Natural killer cell (primary cell): Measurements from ENCODE around the gene GABRA1. TPM values are rescaled to one million over a fixed set of nuclear protein-coding genes. Genes with fewer than 3 reads are reported as not detected.

ENCODE experiments used
- ATAC-seq, 3 donors: fragments of 150-1000 bp in 2 of 3; fragments of 200-7000 bp in 1 of 3; cut with Tn5 transposase; 1 replicate in 1 of 3; 2 replicates in 2 of 3; pipeline ENCODE4 v1.10.0; 2021; ENCODE audit warnings: mild to moderate bottlenecking in 2 of 3, moderate library complexity in 2 of 3
- DNase-seq, 2 donors: peaks; one replicate each; pipeline versions ENCODE4 v3.0.0 to v3.0.0-alpha.2; 2013 to 2021; ENCODE audit warnings: mixed read lengths in 1 of 2
- H3K27ac ChIP-seq: one replicate; pipeline ENCODE4 v1.5.1; 2013; ENCODE audit warnings: mild to moderate bottlenecking, low read length
- H3K27me3 ChIP-seq: one replicate; pipeline ENCODE4 v1.6.1; 2013; ENCODE audit warnings: low read length; ENCODE audit not compliant: control insufficient read depth, insufficient read depth
- H3K36me3 ChIP-seq: one replicate; pipeline ENCODE4 v1.6.1; 2013; ENCODE audit warnings: low read length; ENCODE audit not compliant: control insufficient read depth, insufficient read depth
- H3K4me1 ChIP-seq: one replicate; pipeline ENCODE4 v1.6.1; 2013; ENCODE audit warnings: low read length; ENCODE audit not compliant: control insufficient read depth, insufficient read depth
- H3K4me3 ChIP-seq: one replicate; pipeline ENCODE4 v1.5.1; 2013; ENCODE audit warnings: low read length
- H3K9me3 ChIP-seq: one replicate; pipeline ENCODE4 v1.6.1; 2013; ENCODE audit warnings: low read length; ENCODE audit not compliant: control insufficient read depth, insufficient read depth
- H3K27ac Mint-ChIP-seq, 2 donors: one replicate each; pipeline ENCODE4 v1.8.0; 2022; ENCODE audit warnings: mild to moderate bottlenecking in 2 of 2, mixed read lengths in 2 of 2, moderate library complexity in 1 of 2
- H3K27me3 Mint-ChIP-seq, 2 donors: one replicate each; pipeline ENCODE4 v1.8.0; 2022; ENCODE audit warnings: low read depth in 2 of 2, mixed read lengths in 2 of 2
- H3K36me3 Mint-ChIP-seq: one replicate; pipeline ENCODE4 v1.8.0; 2022; ENCODE audit warnings: mixed read lengths
- H3K4me1 Mint-ChIP-seq, 2 donors: one replicate each; pipeline ENCODE4 v1.8.0; 2022; ENCODE audit warnings: mixed read lengths in 2 of 2
- H3K4me3 Mint-ChIP-seq: one replicate; pipeline ENCODE4 v1.8.0; 2022; ENCODE audit warnings: mild to moderate bottlenecking, moderate library complexity, mixed read lengths
- H3K9me3 Mint-ChIP-seq, 2 donors: one replicate each; pipeline ENCODE4 v1.8.0; 2022; ENCODE audit warnings: mixed read lengths in 2 of 2
- WGBS: methylation state at CpG from one replicate; pipeline ENCODE4 v1.1.7; 2013; ENCODE audit warnings: missing lambda C conversion rate; ENCODE audit not compliant: insufficient coverage; 5-methylcytosine and 5-hydroxymethylcytosine counted together
- intact Hi-C: fragments of 100-400 bp; cut with micrococcal nuclease; formaldehyde crosslinking; loops from one replicate; pipeline ENCODE4 v1.14.2; 2022
- total RNA-seq, 4 donors: library from RNA; stranded (reverse); fragments of 120-200 nt in 1 of 4; gene quantifications; one replicate each; pipeline versions ENCODE4 v1.2.3 to v1.2.4, GENCODE V29; 2013 to 2022
- TF ChIP-seq, protein P1 (sequence below): fragments of 200-600 bp; IDR thresholded peaks from one replicate; pipeline ENCODE4 v1.8.0; 2022; ENCODE audit warnings: antibody characterized with exemption

The GABRA1 gene
- total RNA-seq, 3 donors from 2014 or later (not counting 1 experiment from before 2014, with no cell fraction given) = not detected

DNA sequence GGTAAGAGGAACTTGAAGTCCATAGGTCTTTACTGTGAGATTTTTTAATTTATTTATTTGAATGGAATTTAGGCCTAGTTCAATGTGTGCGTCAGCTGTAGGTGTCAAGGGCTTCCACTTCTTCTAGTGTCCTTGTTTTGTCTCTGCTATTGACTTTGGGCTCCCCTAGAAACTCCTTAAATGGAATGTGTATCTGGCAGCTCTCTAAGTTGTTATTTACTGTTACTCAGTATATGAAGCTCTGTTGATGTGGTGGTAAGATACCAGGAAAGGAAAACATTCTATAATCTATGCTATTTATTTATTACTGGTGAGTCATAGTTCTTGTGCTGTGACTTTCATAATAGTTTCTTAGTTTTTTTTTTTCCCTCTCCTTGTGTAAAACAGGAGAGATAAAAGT is 97.1 kb downstream of the GABRA1 start:
- Mint-ChIP-seq H3K27me3 (no peaks in the 10 kb centered on the region), H3K9me3 (peaks cover 8 to 16% of the 10 kb centered on the region in 2 donors), H3K4me3 (no peak overlapping the region), H3K4me1 (no peaks in the 10 kb centered on the region), H3K27ac (no peak overlapping the region), H3K36me3 (no peaks in the 10 kb centered on the region)
- Histone ChIP-seq H3K9me3 (no peaks in the 10 kb centered on the region), H3K4me1 (no peaks in the 10 kb centered on the region), H3K27ac (no peak overlapping the region), H3K4me3 (no peak overlapping the region), H3K27me3 (no peaks in the 10 kb centered on the region), H3K36me3 (no peaks in the 10 kb centered on the region)
- TF ChIP-seq, protein P1, sequence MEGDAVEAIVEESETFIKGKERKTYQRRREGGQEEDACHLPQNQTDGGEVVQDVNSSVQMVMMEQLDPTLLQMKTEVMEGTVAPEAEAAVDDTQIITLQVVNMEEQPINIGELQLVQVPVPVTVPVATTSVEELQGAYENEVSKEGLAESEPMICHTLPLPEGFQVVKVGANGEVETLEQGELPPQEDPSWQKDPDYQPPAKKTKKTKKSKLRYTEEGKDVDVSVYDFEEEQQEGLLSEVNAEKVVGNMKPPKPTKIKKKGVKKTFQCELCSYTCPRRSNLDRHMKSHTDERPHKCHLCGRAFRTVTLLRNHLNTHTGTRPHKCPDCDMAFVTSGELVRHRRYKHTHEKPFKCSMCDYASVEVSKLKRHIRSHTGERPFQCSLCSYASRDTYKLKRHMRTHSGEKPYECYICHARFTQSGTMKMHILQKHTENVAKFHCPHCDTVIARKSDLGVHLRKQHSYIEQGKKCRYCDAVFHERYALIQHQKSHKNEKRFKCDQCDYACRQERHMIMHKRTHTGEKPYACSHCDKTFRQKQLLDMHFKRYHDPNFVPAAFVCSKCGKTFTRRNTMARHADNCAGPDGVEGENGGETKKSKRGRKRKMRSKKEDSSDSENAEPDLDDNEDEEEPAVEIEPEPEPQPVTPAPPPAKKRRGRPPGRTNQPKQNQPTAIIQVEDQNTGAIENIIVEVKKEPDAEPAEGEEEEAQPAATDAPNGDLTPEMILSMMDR = no peak
- intact Hi-C loops = no loop called here
- 100% methylated on average over 1 of the region's 1 CpG for WGBS
- no peak for DNase-seq
- ATAC-seq = no peak

DNA sequence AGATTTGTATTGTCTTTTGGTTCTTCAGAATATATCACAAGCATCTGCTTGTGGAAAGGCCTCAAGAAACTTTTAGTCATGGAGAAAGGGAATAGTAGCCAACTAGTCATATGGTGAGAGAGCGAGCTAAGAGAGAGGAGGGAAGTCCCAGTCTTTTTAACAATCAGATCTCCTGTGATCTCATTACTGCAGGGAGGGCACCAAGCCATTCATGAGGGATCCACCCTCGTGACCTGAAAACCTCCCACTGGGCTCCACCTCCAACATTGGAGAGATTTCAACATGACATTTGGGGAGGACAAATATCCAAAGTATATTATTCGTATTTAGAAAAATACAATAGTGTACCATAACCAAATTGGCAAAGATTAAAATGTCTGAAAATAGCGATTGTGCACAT is 99.0 kb downstream of the GABRA1 start:
- Histone ChIP-seq H3K27ac (no peak overlapping the region), H3K4me3 (no peak overlapping the region), H3K9me3 (no peaks in the 10 kb centered on the region), H3K4me1 (no peaks in the 10 kb centered on the region), H3K36me3 (no peaks in the 10 kb centered on the region), H3K27me3 (no peaks in the 10 kb centered on the region)
- DNase-seq (no peak), ATAC-seq (no peak)
- intact Hi-C loops = no loop called here
- Mint-ChIP-seq H3K4me3 (no peak overlapping the region), H3K27me3 (no peaks in the 10 kb centered on the region), H3K27ac (no peak overlapping the region), H3K4me1 (no peaks in the 10 kb centered on the region), H3K9me3 (peaks cover 6 to 9% of the 10 kb centered on the region in 2 donors), H3K36me3 (no peaks in the 10 kb centered on the region)
- TF ChIP-seq, protein P1 = no peak
- WGBS = 69% methylated on average over 3 of the region's 4 CpGs

Other genes with a start within 250 kb of the GABRA1 start
- not detected for gene GABRA6, start 162.4 kb upstream of the GABRA1 start, total RNA-seq
- 1 to 10 TPM in 1 of 3 donors, not detected in 2; 1.0 TPM for gene GABRG2, start 219.7 kb downstream of the GABRA1 start, total RNA-seq